ENCODE data around the gene RAB11A. TPM values are rescaled to one million over a fixed set of nuclear protein-coding genes. Genes with fewer than 3 reads are reported as not detected.

RAB11A gene
- total RNA-seq, 1 donor from 2014 or later = 393 TPM

GRCh38 chr15:65914981-65915925 is 46.0 kb downstream of the RAB11A start:
- DNase-seq (ENCODE audit: extremely low read depth, low read depth, low spot score) = no peak

- no peak for DNase-seq (ENCODE audit: extremely low read depth, low read depth, low spot score)
Measured at GRCh38 chr15:65916041-65916663, 46.9 kb downstream of the RAB11A start.

- DNase-seq (ENCODE audit: extremely low read depth, low read depth, low spot score) = no peak
Measured at GRCh38 chr15:65916664-65917406, 47.5 kb downstream of the RAB11A start.

- DNase-seq (ENCODE audit: extremely low read depth, low read depth, low spot score) = no peak
Measured at GRCh38 chr15:65917407-65917756, 48.1 kb downstream of the RAB11A start.

GRCh38 chr15:65917936-65918335 is 48.6 kb downstream of the RAB11A start:
- DNase-seq (ENCODE audit: extremely low read depth, low read depth, low spot score) = no peak

- DNase-seq (ENCODE audit: extremely low read depth, low read depth, low spot score) = no peak
Measured at GRCh38 chr15:65918357-65918920, 49.1 kb downstream of the RAB11A start.

GRCh38 chr15:65918945-65919344 is 49.7 kb downstream of the RAB11A start:
- no peak for DNase-seq (ENCODE audit: extremely low read depth, low read depth, low spot score)

- no peak for DNase-seq (ENCODE audit: extremely low read depth, low read depth, low spot score)
Measured at GRCh38 chr15:65919353-65919752, 50.1 kb downstream of the RAB11A start.

- no peak for DNase-seq (ENCODE audit: extremely low read depth, low read depth, low spot score)
Measured at GRCh38 chr15:65920121-65920520, 50.8 kb downstream of the RAB11A start.

GRCh38 chr15:65920825-65921309 is 51.6 kb downstream of the RAB11A start:
- DNase-seq (ENCODE audit: extremely low read depth, low read depth, low spot score) = no peak

GRCh38 chr15:65921780-65922179 is 52.5 kb downstream of the RAB11A start:
- DNase-seq (ENCODE audit: extremely low read depth, low read depth, low spot score) = no peak

- DNase-seq (ENCODE audit: extremely low read depth, low read depth, low spot score) = no peak
Measured at GRCh38 chr15:65922621-65923020, 53.3 kb downstream of the RAB11A start.

GRCh38 chr15:65923264-65923663 is 54.0 kb downstream of the RAB11A start:
- no peak for DNase-seq (ENCODE audit: extremely low read depth, low read depth, low spot score)

GRCh38 chr15:65924004-65924403 is 54.7 kb downstream of the RAB11A start:
- no peak for DNase-seq (ENCODE audit: extremely low read depth, low read depth, low spot score)

- DNase-seq (ENCODE audit: extremely low read depth, low read depth, low spot score) = no peak
Measured at GRCh38 chr15:65925338-65925737, 56.0 kb downstream of the RAB11A start.

- DNase-seq (ENCODE audit: extremely low read depth, low read depth, low spot score) = no peak
Measured at GRCh38 chr15:65926459-65926858, 57.2 kb downstream of the RAB11A start.

- no peak for DNase-seq (ENCODE audit: extremely low read depth, low read depth, low spot score)
Measured at GRCh38 chr15:65926899-65927298, 57.6 kb downstream of the RAB11A start.

- DNase-seq (ENCODE audit: extremely low read depth, low read depth, low spot score) = no peak
Measured at GRCh38 chr15:65927545-65927944, 58.3 kb downstream of the RAB11A start.

GRCh38 chr15:65929573-65929972 is 60.3 kb downstream of the RAB11A start:
- DNase-seq (ENCODE audit: extremely low read depth, low read depth, low spot score) = no peak

GRCh38 chr15:65930134-65930533 is 60.8 kb downstream of the RAB11A start:
- no peak for DNase-seq (ENCODE audit: extremely low read depth, low read depth, low spot score)

- DNase-seq (ENCODE audit: extremely low read depth, low read depth, low spot score) = no peak
Measured at GRCh38 chr15:65931221-65931620, 61.9 kb downstream of the RAB11A start.

Measured in glomerular endothelial cell (primary cell).